Adrenal gland (tissue), 12 donors: ENCODE data around the gene WDR38. TPM values are rescaled to one million over a fixed set of nuclear protein-coding genes. Genes with fewer than 3 reads are reported as not detected.
A peak's percentile ranks its signal among the peaks of the same experiment; 100 is the strongest.

Experiments
- DNase-seq, 7 donors: peaks; one replicate each; pipeline ENCODE4 v3.0.0-alpha.2; 2019 to 2020
- H3K27ac ChIP-seq, 5 donors: fragments of 200-600 bp; sonication (generic) in 4 of 5; 1 replicate in 3 of 5; 2 replicates in 2 of 5; pipeline versions ENCODE4 v1.5.1 to v1.8.0; 2016 to 2020; ENCODE audit warnings: mild to moderate bottlenecking in 1 of 5
- H3K27me3 ChIP-seq: fragments of 200-600 bp; 2 replicates; pipeline ENCODE4 v1.8.0; 2021
- H3K36me3 ChIP-seq, 2 donors: fragments of 200-600 bp; replicated peaks in 1 of 2; 1 replicate in 1 of 2; 2 replicates in 1 of 2; pipeline versions ENCODE4 v1.5.1 to v1.8.0; 2018 to 2022
- H3K4me1 ChIP-seq, 2 donors: fragments of 200-600 bp; replicated peaks in 1 of 2; 1 replicate in 1 of 2; 2 replicates in 1 of 2; pipeline versions ENCODE4 v1.5.1 to v1.8.0; 2018 to 2021
- H3K4me3 ChIP-seq, 4 donors: fragments of 200-600 bp; sonication (generic) in 3 of 4; one replicate each; pipeline ENCODE4 v1.5.1; 2016 to 2018
- H3K9me3 ChIP-seq, 3 donors: fragments of 200-600 bp; sonication (generic) in 1 of 3; replicated peaks in 1 of 3; 1 replicate in 2 of 3; 2 replicates in 1 of 3; pipeline versions ENCODE4 v1.5.1 to v1.8.0; 2016 to 2021
- POLR2A ChIP-seq, 2 donors: fragments of 450-650 bp; IDR thresholded peaks; one replicate each; pipeline ENCODE4 v1.6.1; 2017; ENCODE audit warnings: antibody characterized with exemption in 2 of 2, mild to moderate bottlenecking in 2 of 2, moderate library complexity in 1 of 2
- WGBS, 4 donors: extraction: QIAGEN DNeasy Blood & Tissue Kit in 2 of 4; methylation state at CpG; one replicate each; pipeline versions ENCODE4 v1.1.5 to v1.1.7; 2013 to 2017; 5-methylcytosine and 5-hydroxymethylcytosine counted together
- intact Hi-C, 2 donors: fragments of 100-400 bp; cut with DNase I; formaldehyde crosslinking; loops; one replicate each; pipeline versions ENCODE4 v1.14.1 to v1.15.0; 2022 to 2023
- polyA plus RNA-seq, 3 donors: library from polyadenylated mRNA; stranded (reverse); fragments of 200-250 nt in 2 of 3; fragments of 350-450 nt in 1 of 3; fragmentation: Illumina TruSeq in 1 of 3; extraction: RNeasy Lipid Tissue Mini Kit (QIAGEN cat#74804) in 1 of 3; gene quantifications; one replicate each; pipeline ENCODE4 v1.2.3, GENCODE V29; 2013 to 2014
- total RNA-seq, 9 donors: library from RNA; depleted of rRNA in 4 of 9; stranded (reverse); fragments of >200 nt in 4 of 9; fragments of 120-200 nt in 1 of 9; fragmentation: NEBNext Ultra II Directional in 1 of 9; extraction: Animal tissue kit (Norgen Biotek cat#: 25700) in 1 of 9; gene quantifications; one replicate each; pipeline versions ENCODE4 v1.1.0 to v1.2.4, GENCODE V29; 2013 to 2023
- TF ChIP-seq, protein P1 (sequence below), 6 experiments: fragments of 450-650 bp in 4 of 6; fragments of 200-600 bp in 2 of 6; sonication (generic) in 1 of 6; IDR thresholded peaks; 1 replicate in 5 of 6; 2 replicates in 1 of 6; pipeline versions ENCODE4 v1.5.1 to v1.8.0; 2016 to 2021; ENCODE audit warnings: antibody characterized with exemption in 6 of 6, mild to moderate bottlenecking in 2 of 6, moderate library complexity in 1 of 6
- donor health status: healthy with polysubstance abuse.
- donor health status: Bipolar disorder and iron deficiency.
- donor health status: DM: yes; HTN: yes; CAD: no.
- donor health status: DM: no; HTN: no; CAD: no.
- donor health status: DM: no; HTN: no; CAD: no.
- donor health status: DM: yes; HTN: yes; CAD: no.

WDR38 gene
- total and polyA plus RNA-seq, 12 donors: 0.16 TPM; not detected in 11

DNA sequence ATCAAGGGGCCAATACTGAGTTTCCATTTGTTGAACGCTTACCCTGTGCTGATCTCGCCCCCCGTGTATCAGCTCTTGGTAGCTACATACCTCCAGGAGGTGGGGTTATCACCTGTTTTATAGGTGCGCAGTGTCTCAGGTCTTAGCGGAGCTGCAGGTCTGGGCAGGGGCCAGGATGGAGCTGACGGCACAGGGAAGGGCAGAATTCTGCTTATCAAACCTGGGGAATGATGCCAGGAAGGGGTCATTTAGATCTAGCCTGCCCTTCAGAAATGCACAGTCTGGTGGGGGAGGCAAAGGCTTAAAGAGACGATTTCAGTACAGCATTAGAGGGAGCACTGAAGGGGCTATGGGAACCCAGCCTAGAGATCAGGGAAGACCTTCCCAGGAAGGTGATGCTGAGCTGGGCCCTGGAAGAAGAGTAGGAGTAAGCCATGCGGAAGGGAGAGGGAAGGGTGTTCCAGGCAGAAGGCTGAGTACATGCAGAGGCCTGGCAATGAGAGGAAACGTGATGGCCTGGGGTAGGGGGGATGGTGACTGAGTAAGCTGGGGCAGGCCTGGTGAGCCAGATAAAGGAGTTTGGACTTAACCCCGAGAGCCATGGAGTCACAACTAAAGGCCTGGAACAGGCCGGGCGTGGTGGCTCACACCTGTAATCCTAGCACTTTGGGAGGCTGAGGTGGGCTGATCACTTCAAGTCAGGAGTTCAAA, 44.9 kb upstream of the WDR38 start:
- Histone ChIP-seq H3K4me1 (no peaks in the 10 kb centered on the region), H3K27ac (no peak overlapping the region), H3K36me3 (no peaks in the 10 kb centered on the region), H3K9me3 (no peaks in the 10 kb centered on the region), H3K4me3 (no peak overlapping the region), H3K27me3 (no peaks in the 10 kb centered on the region)
- WGBS, 4 donors: 85 to 90% (median 87%) methylated on average over 11 to 12 of the region's 12 CpGs
- no peak for DNase-seq
- TF ChIP-seq, protein P1, sequence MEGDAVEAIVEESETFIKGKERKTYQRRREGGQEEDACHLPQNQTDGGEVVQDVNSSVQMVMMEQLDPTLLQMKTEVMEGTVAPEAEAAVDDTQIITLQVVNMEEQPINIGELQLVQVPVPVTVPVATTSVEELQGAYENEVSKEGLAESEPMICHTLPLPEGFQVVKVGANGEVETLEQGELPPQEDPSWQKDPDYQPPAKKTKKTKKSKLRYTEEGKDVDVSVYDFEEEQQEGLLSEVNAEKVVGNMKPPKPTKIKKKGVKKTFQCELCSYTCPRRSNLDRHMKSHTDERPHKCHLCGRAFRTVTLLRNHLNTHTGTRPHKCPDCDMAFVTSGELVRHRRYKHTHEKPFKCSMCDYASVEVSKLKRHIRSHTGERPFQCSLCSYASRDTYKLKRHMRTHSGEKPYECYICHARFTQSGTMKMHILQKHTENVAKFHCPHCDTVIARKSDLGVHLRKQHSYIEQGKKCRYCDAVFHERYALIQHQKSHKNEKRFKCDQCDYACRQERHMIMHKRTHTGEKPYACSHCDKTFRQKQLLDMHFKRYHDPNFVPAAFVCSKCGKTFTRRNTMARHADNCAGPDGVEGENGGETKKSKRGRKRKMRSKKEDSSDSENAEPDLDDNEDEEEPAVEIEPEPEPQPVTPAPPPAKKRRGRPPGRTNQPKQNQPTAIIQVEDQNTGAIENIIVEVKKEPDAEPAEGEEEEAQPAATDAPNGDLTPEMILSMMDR (IDR thresholded peaks at IDR 0.05): no peak
- TF ChIP-seq POLR2A (IDR thresholded peaks at IDR 0.05): no peak
- intact Hi-C loops: no loop called here

GRCh38 chr9:124809211-124809610, 44.0 kb upstream of the WDR38 start:
- H3K27ac ChIP-seq: no peak overlapping the region
- DNase-seq: no peak

GRCh38 chr9:124809741-124810500, 43.3 kb upstream of the WDR38 start:
- Histone ChIP-seq H3K4me1 (no peaks in the 10 kb centered on the region), H3K27me3 (no peaks in the 10 kb centered on the region), H3K4me3 (no peak overlapping the region), H3K9me3 (no peaks in the 10 kb centered on the region), H3K36me3 (no peaks in the 10 kb centered on the region), H3K27ac (peak overlapping the region in 1 of 5 donors; percentile 52)
- intact Hi-C loops: no loop called here
- WGBS, 4 donors: 94 to 98% (median 96%) methylated on average over 9 to 60 of the region's 60 CpGs
- DNase-seq: no peak
- TF ChIP-seq, protein P1 (IDR thresholded peaks at IDR 0.05): no peak

More at GRCh38 chr9:124809211-124809610, 44.0 kb upstream of the WDR38 start:
- WGBS, 4 donors: 89 to 93% (median 90%) methylated on average over 5 to 6 of the region's 6 CpGs
- Histone ChIP-seq H3K4me1 (no peaks in the 10 kb centered on the region), H3K27me3 (no peaks in the 10 kb centered on the region), H3K36me3 (no peaks in the 10 kb centered on the region), H3K9me3 (no peaks in the 10 kb centered on the region), H3K4me3 (no peak overlapping the region)
- intact Hi-C loops: no loop called here
- no peak for TF ChIP-seq POLR2A (IDR thresholded peaks at IDR 0.05)
- TF ChIP-seq, protein P1 (IDR thresholded peaks at IDR 0.05): no peak

DNA sequence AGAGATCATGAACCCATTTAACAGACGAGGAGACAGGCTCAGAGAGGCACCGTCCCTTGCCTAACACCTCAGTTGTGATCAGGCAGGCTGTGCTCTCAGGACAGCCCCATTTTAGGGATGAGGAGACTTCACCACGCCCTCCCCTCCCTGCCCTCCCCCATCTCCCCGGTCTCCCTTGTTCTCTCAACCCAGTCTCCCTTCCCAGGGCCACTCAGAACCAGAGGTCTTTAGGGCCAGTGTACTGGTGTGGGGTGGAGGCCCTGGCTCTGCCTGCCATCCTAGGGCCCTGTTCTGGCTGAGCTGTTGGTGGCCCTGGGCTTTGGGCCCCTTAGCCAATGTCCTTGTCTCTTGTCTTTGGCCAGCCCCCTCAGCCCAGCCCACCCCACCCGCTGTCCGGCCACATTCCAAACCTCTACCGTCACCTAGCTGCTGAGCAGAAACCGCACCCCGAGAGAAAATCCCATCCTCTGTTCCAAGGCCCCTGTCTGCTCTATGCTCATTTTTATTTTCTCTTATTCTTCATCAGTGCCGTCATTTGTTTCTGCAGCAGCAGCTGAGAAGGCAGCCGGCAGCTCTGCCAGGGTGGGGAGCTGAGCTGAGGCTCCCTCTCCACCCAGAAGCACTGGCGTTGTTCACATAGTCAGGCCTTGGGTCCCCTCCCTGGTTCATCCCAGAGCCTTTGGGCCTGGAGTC, 42.5 kb upstream of the WDR38 start:
- intact Hi-C loops: no loop called here
- no peak overlapping the region for H3K4me3 ChIP-seq
- DNase-seq: no peak
- H3K4me1 ChIP-seq: no peaks in the 10 kb centered on the region
- H3K36me3 ChIP-seq: no peaks in the 10 kb centered on the region
- 68 to 76% (median 74%) methylated on average over 11 to 12 of the region's 12 CpGs for WGBS, 4 donors
- no peaks in the 10 kb centered on the region for H3K27me3 ChIP-seq
- TF ChIP-seq, protein P1 (IDR thresholded peaks at IDR 0.05): no peak
- TF ChIP-seq POLR2A (IDR thresholded peaks at IDR 0.05): no peak
- peak overlapping the region in 1 of 5 donors; percentile 52 for H3K27ac ChIP-seq
- no peaks in the 10 kb centered on the region for H3K9me3 ChIP-seq
